GM12892 (cell line): Measurements from ENCODE around the gene STXBP3.

ENCODE experiments used
- POLR2A ChIP-seq: IDR thresholded peaks from 2 replicates; pipeline ENCODE4 v1.6.1; 2011; ENCODE audit warnings: low read depth, low read length, control low read depth
- POLR2AphosphoS5 ChIP-seq: IDR thresholded peaks from 2 replicates; pipeline ENCODE4 v1.6.1; 2011; ENCODE audit warnings: low read depth, low read length, control low read depth
- TAF1 ChIP-seq: IDR thresholded peaks from 2 replicates; pipeline ENCODE4 v1.6.1; 2011; ENCODE audit warnings: low read depth, mild to moderate bottlenecking, control low read depth, low read length, borderline replicate concordance

GRCh38 chr1:108780937-108781574 lies 34.6 kb downstream of the STXBP3 start:
- no peak for TF ChIP-seq POLR2A
- TF ChIP-seq POLR2AphosphoS5: no peak
- no peak for TF ChIP-seq TAF1
